HepG2 (cell line): ENCODE results near the gene KANK3. TPM values are rescaled to one million over a fixed set of nuclear protein-coding genes. Genes with fewer than 3 reads are reported as not detected.

ENCODE experiments used
- ELF1 ChIP-seq: sonication (generic); formaldehyde crosslinking; IDR thresholded peaks from 2 replicates; pipeline ENCODE4 v1.4.0; 2020; ENCODE audit warnings: missing genetic modification reagents
- FOXO4 ChIP-seq: sonication (generic); formaldehyde crosslinking; conservative IDR thresholded peaks from 2 replicates; pipeline ENCODE4 v1.8.1; 2023; ENCODE audit warnings: missing genetic modification reagents
- HES4 ChIP-seq: sonication (generic); formaldehyde crosslinking; IDR thresholded peaks from 2 replicates; pipeline ENCODE4 v1.9.0; 2021; ENCODE audit warnings: mild to moderate bottlenecking, missing genetic modification reagents, borderline replicate concordance
- HOXA5 ChIP-seq: sonication (generic); formaldehyde crosslinking; IDR thresholded peaks from 2 replicates; pipeline ENCODE4 v1.4.0; 2020; ENCODE audit warnings: missing genetic modification reagents
- KDM6A ChIP-seq: IDR thresholded peaks from 2 replicates; pipeline ENCODE4 v1.6.1; 2016; ENCODE audit warnings: low read depth
- SMAD9 ChIP-seq: sonication (generic); formaldehyde crosslinking; IDR thresholded peaks from 2 replicates; pipeline ENCODE4 v1.5.1; 2020; ENCODE audit warnings: mild to moderate bottlenecking, missing genetic modification reagents
- SOX13 ChIP-seq, 3 experiments: fragments of 450-650 bp in 1 of 3; sonication (generic) in 1 of 3; formaldehyde crosslinking in 1 of 3; IDR thresholded peaks in 2 of 3; conservative IDR thresholded peaks in 1 of 3; 2 replicates each; pipeline versions ENCODE4 v1.5.0 to v1.6.1; 2016 to 2020; ENCODE audit warnings: antibody characterized with exemption in 1 of 3, mild to moderate bottlenecking in 1 of 3, missing compliant biosample characterization in 1 of 3, missing genetic modification reagents in 1 of 3, moderate library complexity in 1 of 3
- WIZ ChIP-seq: sonication (generic); formaldehyde crosslinking; IDR thresholded peaks from 2 replicates; pipeline ENCODE4 v1.5.1; 2020; ENCODE audit warnings: mild to moderate bottlenecking, missing genetic modification reagents
- ZNF292 ChIP-seq: sonication (generic); formaldehyde crosslinking; IDR thresholded peaks from 2 replicates; pipeline ENCODE4 v1.8.1; 2022; ENCODE audit warnings: mild to moderate bottlenecking, low read depth, missing genetic modification reagents, borderline replicate concordance
- ZNF558 ChIP-seq: sonication (generic); formaldehyde crosslinking; IDR thresholded peaks from 2 replicates; pipeline ENCODE4 v1.9.0; 2022; ENCODE audit warnings: mild to moderate bottlenecking, missing genetic modification reagents, borderline replicate concordance
- ZNF710 ChIP-seq: sonication (generic); formaldehyde crosslinking; IDR thresholded peaks from 2 replicates; pipeline ENCODE4 v1.5.0; 2020; ENCODE audit warnings: mild to moderate bottlenecking, missing genetic modification reagents, borderline replicate concordance
- polyA plus RNA-seq, 8 experiments: library from polyadenylated mRNA; depleted of rRNA in 3 of 8; stranded (reverse) in 7 of 8; unstranded in 1 of 8; fragments of >200 nt; fragmentation: Illumina TruSeq in 4 of 8; extraction: Trizol in 4 of 8; gene quantifications; 2 replicates each; pipeline versions ENCODE4 v1.2.1 to v1.2.3, GENCODE V29; 2011 to 2016; ENCODE audit warnings: low read depth in 4 of 8, missing spikeins in 1 of 8, mixed read lengths in 1 of 8; ENCODE audit not compliant: insufficient read depth in 1 of 8
- total RNA-seq, 5 experiments: library from RNA; depleted of rRNA; stranded (reverse); fragments of >200 nt; fragmentation: Illumina TruSeq; extraction: Trizol; gene quantifications; 2 replicates each; pipeline ENCODE4 v1.2.3, GENCODE V29; 2016; ENCODE audit warnings: low read depth in 1 of 5
- TF ChIP-seq, protein P1 (sequence below): sonication (generic); formaldehyde crosslinking; IDR thresholded peaks from 2 replicates; pipeline ENCODE4 v1.5.1; 2020; ENCODE audit warnings: missing genetic modification reagents, mild to moderate bottlenecking, borderline replicate concordance

KANK3 gene
- total and polyA plus RNA-seq, 2 of the 13 experiments (the other 11 are each of a cell fraction or from before 2014, with no cell fraction given): 0.15 to 0.20 TPM

- TF ChIP-seq ZNF710 (CRISPR knock-in tag) (0 out of 2 replicates have a peak, but pooled peaks have one; percentile 31), FOXO4 (CRISPR knock-in tag) (no peak), ELF1 (CRISPR knock-in tag) (no peak), ZNF558 (CRISPR knock-in tag) (no peak), SMAD9 (CRISPR knock-in tag) (no peak), ZNF292 (peak; percentile 40; the same call in 1 of the 2 replicates), SOX13 (IDR thresholded peaks at IDR 0.05) (no peak), SOX13 (CRISPR knock-in tag; conservative IDR thresholded peaks at IDR 0.05 in 1 of 2, IDR thresholded peaks at IDR 0.05 in 1 of 2) (peak in 1 of 2 experiments; percentile 68; a peak in 2 of 4 replicates), WIZ (CRISPR knock-in tag) (no peak), KDM6A (CRISPR knock-in tag) (no peak), HOXA5 (CRISPR knock-in tag) (no peak), HES4 (CRISPR knock-in tag) (no peak)
- TF ChIP-seq, protein P1, sequence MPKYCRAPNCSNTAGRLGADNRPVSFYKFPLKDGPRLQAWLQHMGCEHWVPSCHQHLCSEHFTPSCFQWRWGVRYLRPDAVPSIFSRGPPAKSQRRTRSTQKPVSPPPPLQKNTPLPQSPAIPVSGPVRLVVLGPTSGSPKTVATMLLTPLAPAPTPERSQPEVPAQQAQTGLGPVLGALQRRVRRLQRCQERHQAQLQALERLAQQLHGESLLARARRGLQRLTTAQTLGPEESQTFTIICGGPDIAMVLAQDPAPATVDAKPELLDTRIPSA (CRISPR knock-in tag): no peak
These were observed 12.8 kb upstream of the KANK3 start (continued) for GRCh38 chr19:8355631-8356402.
